H9 (cell line): ENCODE measurements around the gene ASAP3. TPM values are rescaled to one million over a fixed set of nuclear protein-coding genes. Genes with fewer than 3 reads are reported as not detected.

Experiments used
- DNase-seq: peaks from one replicate; pipeline ENCODE4 v3.0.0-alpha.2; 2017
- H2AFZ ChIP-seq: one replicate; pipeline ENCODE4 v1.6.1; 2013; ENCODE audit warnings: mild to moderate bottlenecking, low read length, control low read depth, moderate library complexity
- H2AK5ac ChIP-seq: 2 replicates; pipeline ENCODE4 v1.6.1; 2013; ENCODE audit warnings: low read length, control low read depth, mixed read lengths; ENCODE audit not compliant: insufficient read length
- H2BK120ac ChIP-seq: one replicate; pipeline ENCODE4 v1.6.1; 2013; ENCODE audit warnings: low read depth, mild to moderate bottlenecking, low read length, control low read depth, inconsistent platforms; ENCODE audit not compliant: poor library complexity, severe bottlenecking
- H2BK12ac ChIP-seq: 2 replicates; pipeline ENCODE4 v1.6.1; 2013; ENCODE audit warnings: low read length, control low read depth, mixed read lengths, low read depth; ENCODE audit not compliant: insufficient read length
- H2BK15ac ChIP-seq: 2 replicates; pipeline ENCODE4 v1.6.1; 2013; ENCODE audit warnings: low read depth, low read length, control low read depth
- H2BK20ac ChIP-seq: one replicate; pipeline ENCODE4 v1.6.1; 2013; ENCODE audit warnings: low read depth, mild to moderate bottlenecking, low read length, control low read depth, inconsistent platforms; ENCODE audit not compliant: poor library complexity, severe bottlenecking
- H2BK5ac ChIP-seq: 2 replicates; pipeline ENCODE4 v1.6.1; 2013; ENCODE audit warnings: low read length, control low read depth, mixed read lengths; ENCODE audit not compliant: insufficient read length
- H3K14ac ChIP-seq: 2 replicates; pipeline ENCODE4 v1.6.1; 2013; ENCODE audit warnings: low read length, control low read depth; ENCODE audit not compliant: insufficient read depth
- H3K18ac ChIP-seq: 2 replicates; pipeline ENCODE4 v1.6.1; 2013; ENCODE audit warnings: low read depth, mild to moderate bottlenecking, mixed read lengths, low read length, control low read depth; ENCODE audit not compliant: insufficient read length
- H3K23ac ChIP-seq: 2 replicates; pipeline ENCODE4 v1.6.1; 2013; ENCODE audit warnings: low read length, control low read depth, mixed read lengths, low read depth; ENCODE audit not compliant: insufficient read length
- H3K23me2 ChIP-seq: 2 replicates; pipeline ENCODE4 v1.6.1; 2013; ENCODE audit warnings: low read depth, mild to moderate bottlenecking, mixed read lengths, low read length, control low read depth; ENCODE audit not compliant: insufficient read length, poor library complexity, severe bottlenecking
- H3K27ac ChIP-seq: 2 replicates; pipeline ENCODE4 v1.5.1; 2013; ENCODE audit warnings: low read length, control low read depth, mixed read lengths, low read depth; ENCODE audit not compliant: insufficient read length
- H3K27me3 ChIP-seq: 2 replicates; pipeline ENCODE4 v1.6.1; 2013; ENCODE audit warnings: low read length, control low read depth, inconsistent platforms; ENCODE audit not compliant: insufficient read depth
- H3K4ac ChIP-seq: 2 replicates; pipeline ENCODE4 v1.6.1; 2013; ENCODE audit warnings: low read depth, mild to moderate bottlenecking, control low read depth, inconsistent platforms, low read length, moderate library complexity
- H3K4me1 ChIP-seq: 2 replicates; pipeline ENCODE4 v1.6.1; 2013; ENCODE audit warnings: low read length, control low read depth, inconsistent platforms; ENCODE audit not compliant: insufficient read depth
- H3K4me2 ChIP-seq: 2 replicates; pipeline ENCODE4 v1.6.1; 2013; ENCODE audit warnings: low read length, control low read depth, mixed read lengths; ENCODE audit not compliant: insufficient read length, insufficient read depth
- H3K56ac ChIP-seq: 2 replicates; pipeline ENCODE4 v1.6.1; 2013; ENCODE audit warnings: low read depth, mild to moderate bottlenecking, mixed read lengths, low read length, control low read depth; ENCODE audit not compliant: insufficient read length
- H3K79me1 ChIP-seq: 2 replicates; pipeline ENCODE4 v1.6.1; 2013; ENCODE audit warnings: low read depth, mild to moderate bottlenecking, moderate library complexity, low read length, control low read depth, inconsistent platforms; ENCODE audit not compliant: insufficient read depth, poor library complexity, severe bottlenecking
- H3K79me2 ChIP-seq: 2 replicates; pipeline ENCODE4 v1.6.1; 2013; ENCODE audit warnings: low read length, control low read depth, inconsistent platforms; ENCODE audit not compliant: insufficient read depth
- H3K9ac ChIP-seq: 2 replicates; pipeline ENCODE4 v1.6.1; 2013; ENCODE audit warnings: low read length, control low read depth, mixed read lengths; ENCODE audit not compliant: insufficient read length; ENCODE audit errors: extremely low read depth
- H3K9me3 ChIP-seq: one replicate; pipeline ENCODE4 v1.6.1; 2013; ENCODE audit warnings: low read depth, low read length, inconsistent platforms; ENCODE audit not compliant: control insufficient read depth
- H3T11ph ChIP-seq: one replicate; pipeline ENCODE4 v1.6.1; 2013; ENCODE audit warnings: mild to moderate bottlenecking, low read length, control low read depth, inconsistent platforms
- H4K20me1 ChIP-seq: one replicate; pipeline ENCODE4 v1.6.1; 2013; ENCODE audit not compliant: control insufficient read depth, insufficient read length, insufficient read depth
- H4K5ac ChIP-seq: 2 replicates; pipeline ENCODE4 v1.6.1; 2013; ENCODE audit warnings: low read depth, mild to moderate bottlenecking, mixed read lengths, low read length, control low read depth; ENCODE audit not compliant: insufficient read length
- H4K8ac ChIP-seq: replicated peaks from 2 replicates; pipeline ENCODE4 v1.6.1; 2013; ENCODE audit warnings: low read length, control low read depth, mixed read lengths, low read depth; ENCODE audit not compliant: insufficient read length
- H4K91ac ChIP-seq: 2 replicates; pipeline ENCODE4 v1.6.1; 2013; ENCODE audit warnings: low read depth, mild to moderate bottlenecking, moderate library complexity, mixed read lengths, low read length, control low read depth; ENCODE audit not compliant: insufficient read length
- H3K27ac Mint-ChIP-seq, 3 experiments: 2 replicates in 2 of 3; 3 replicates in 1 of 3; pipeline ENCODE4 v1.8.0; 2020 to 2021; ENCODE audit warnings: mixed read lengths in 3 of 3, mild to moderate bottlenecking in 1 of 3, moderate library complexity in 1 of 3
- H3K27me3 Mint-ChIP-seq: 2 replicates; pipeline ENCODE4 v1.8.0; 2021; ENCODE audit warnings: low read depth, mild to moderate bottlenecking, moderate library complexity, mixed read lengths
- H3K36me3 Mint-ChIP-seq, 3 experiments: 2 replicates in 2 of 3; 3 replicates in 1 of 3; pipeline ENCODE4 v1.8.0; 2020 to 2021; ENCODE audit warnings: low read depth in 3 of 3, mixed read lengths in 3 of 3; ENCODE audit not compliant: insufficient read depth in 1 of 3
- H3K4me1 Mint-ChIP-seq, 2 experiments: 2 replicates each; pipeline ENCODE4 v1.8.0; 2020; ENCODE audit warnings: mixed read lengths in 2 of 2
- H3K4me3 Mint-ChIP-seq, 2 experiments: 2 replicates in 1 of 2; 3 replicates in 1 of 2; pipeline ENCODE4 v1.8.0; 2020 to 2021; ENCODE audit warnings: mild to moderate bottlenecking in 2 of 2, mixed read lengths in 2 of 2, moderate library complexity in 1 of 2
- H3K9me3 Mint-ChIP-seq, 2 experiments: 2 replicates in 1 of 2; 3 replicates in 1 of 2; pipeline ENCODE4 v1.8.0; 2020; ENCODE audit warnings: mild to moderate bottlenecking in 2 of 2, mixed read lengths in 2 of 2, moderate library complexity in 1 of 2
- CTCF ChIP-seq: fragments of 200-600 bp; sonication (generic); conservative IDR thresholded peaks from 3 replicates; pipeline ENCODE4 v1.8.0; 2021; ENCODE audit warnings: antibody characterized with exemption, mild to moderate bottlenecking
- WGBS: extraction: QIAGEN DNeasy Blood & Tissue Kit; methylation state at CpG from one replicate; pipeline ENCODE4 v1.1.7; 2013; ENCODE audit warnings: missing lambda C conversion rate, low lambda C conversion rate, mixed read lengths; ENCODE audit not compliant: insufficient read length; ENCODE audit errors: extremely low coverage; 5-methylcytosine and 5-hydroxymethylcytosine counted together
- total RNA-seq: library from RNA; stranded (reverse); gene quantifications from 2 replicates; pipeline ENCODE4 v1.2.1, GENCODE V29; 2021

ASAP3 gene
- total RNA-seq, 1 experiment from 2014 or later, result 26.7 TPM

DNA sequence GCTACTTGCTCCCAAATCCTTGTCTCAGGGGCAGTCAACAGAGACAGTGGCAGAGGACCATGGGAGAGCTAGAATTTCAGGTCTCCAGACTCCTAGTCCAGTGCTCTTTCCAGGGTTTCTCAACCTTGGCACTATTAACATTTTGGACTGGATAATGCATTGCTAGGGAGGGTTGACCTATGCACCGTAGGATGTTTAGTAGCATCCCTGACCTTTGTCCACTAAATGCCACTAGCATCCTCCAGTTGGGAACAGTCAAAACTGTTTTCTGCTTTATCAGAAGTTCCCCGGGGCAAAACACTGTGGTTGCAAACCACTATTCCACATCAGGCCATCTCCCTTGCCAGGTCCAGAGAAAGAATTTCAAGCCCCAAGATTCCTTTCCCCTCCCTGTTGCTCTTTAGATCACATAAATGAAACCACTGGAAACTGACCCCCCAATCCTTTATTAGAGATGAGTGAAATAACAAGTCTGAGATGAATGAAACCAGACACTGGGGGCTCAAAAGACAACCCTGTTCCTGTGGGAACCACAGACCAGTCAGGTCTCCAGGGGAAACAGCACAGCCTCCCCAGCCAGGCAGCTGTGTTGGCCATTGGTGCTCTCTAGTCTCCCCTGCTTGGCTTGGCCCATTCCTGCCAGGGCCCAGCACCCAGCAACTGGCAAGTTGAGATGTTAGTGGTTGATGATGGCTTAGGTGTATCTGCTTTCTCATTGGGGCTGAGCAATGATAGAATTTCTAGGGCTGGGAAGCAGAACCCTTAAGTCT is 55.7 kb downstream of the ASAP3 start:
- no peak overlapping the region for H4K91ac ChIP-seq
- Mint-ChIP-seq H3K27me3 (peaks cover 60% of the 10 kb centered on the region), H3K36me3 (peaks cover 29 to 50% (median 44%) of the 10 kb centered on the region in 3 experiments), H3K9me3 (no peaks in the 10 kb centered on the region; a peak in 1 of 5 replicates), H3K4me3 (no peak overlapping the region), H3K4me1 (peaks cover 7 to 12% of the 10 kb centered on the region in 2 experiments), H3K27ac (no peak overlapping the region)
- H2AFZ ChIP-seq, result no peak overlapping the region
- H3K23me2 ChIP-seq, result no peaks in the 10 kb centered on the region
- no peaks in the 10 kb centered on the region for H3K9me3 ChIP-seq
- no peak overlapping the region for H3K14ac ChIP-seq
- H2BK120ac ChIP-seq, result no peak overlapping the region
- H2BK12ac ChIP-seq, result no peak overlapping the region
- DNase-seq, result no peak
- H3K23ac ChIP-seq, result no peak overlapping the region
- no peak overlapping the region for H2AK5ac ChIP-seq
- H3T11ph ChIP-seq, result no peak overlapping the region
- H3K56ac ChIP-seq, result no peak overlapping the region
- no peak overlapping the region for H2BK20ac ChIP-seq
- no peak overlapping the region for H3K4ac ChIP-seq
- no peaks in the 10 kb centered on the region for H3K4me1 ChIP-seq
- no peak overlapping the region for H2BK5ac ChIP-seq
- H3K18ac ChIP-seq, result no peak overlapping the region
- H3K27me3 ChIP-seq, result peaks cover 26% of the 10 kb centered on the region
- H3K27ac ChIP-seq, result no peak overlapping the region
- H3K9ac ChIP-seq, result no peak overlapping the region
- H2BK15ac ChIP-seq, result no peak overlapping the region
- no peak overlapping the region for H3K4me2 ChIP-seq
- H4K20me1 ChIP-seq, result no peaks in the 10 kb centered on the region
- no peaks in the 10 kb centered on the region for H3K79me2 ChIP-seq
- no peaks in the 10 kb centered on the region for H3K79me1 ChIP-seq
- WGBS, result no CpG with 5 or more reads among the region's 2 CpGs
- no peak overlapping the region for H4K8ac ChIP-seq
- no peak for TF ChIP-seq CTCF
- H4K5ac ChIP-seq, result no peak overlapping the region
